HepG2 (cell line): Measurements from ENCODE around the gene SPTY2D1.

Experiments
- ADNP ChIP-seq: sonication (generic); formaldehyde crosslinking; IDR thresholded peaks from 2 replicates; pipeline ENCODE4 v1.4.0; 2020; ENCODE audit warnings: missing genetic modification reagents
- BHLHE40 ChIP-seq: IDR thresholded peaks from 2 replicates; pipeline ENCODE4 v1.6.1; 2011; ENCODE audit warnings: low read length, improper control_type of control experiment
- GABPA ChIP-seq, 2 experiments: IDR thresholded peaks; 2 replicates each; pipeline ENCODE4 v1.6.1; 2011 to 2016; ENCODE audit warnings: low read depth in 2 of 2, low read length in 1 of 2, missing biosample characterization in 1 of 2, missing genetic modification characterization in 1 of 2
- JUN ChIP-seq: sonication (generic); formaldehyde crosslinking; IDR thresholded peaks from 2 replicates; pipeline ENCODE4 v1.4.0; 2020; ENCODE audit warnings: mild to moderate bottlenecking, missing genetic modification reagents
- NPAS2 ChIP-seq: sonication (generic); formaldehyde crosslinking; IDR thresholded peaks from 2 replicates; pipeline ENCODE4 v1.8.0; 2022; ENCODE audit warnings: mild to moderate bottlenecking, missing genetic modification reagents, borderline replicate concordance
- PCBP1 ChIP-seq: fragments of 200-400 bp; formaldehyde crosslinking; IDR thresholded peaks from 2 replicates; pipeline ENCODE4 v1.6.1; 2017; ENCODE audit warnings: mild to moderate bottlenecking, low read depth, low read length, borderline replicate concordance
- POLR2A ChIP-seq, 2 experiments: IDR thresholded peaks; 2 replicates each; pipeline ENCODE4 v1.6.1; 2011; ENCODE audit warnings: low read depth in 2 of 2, low read length in 2 of 2, mild to moderate bottlenecking in 1 of 2, moderate library complexity in 1 of 2; ENCODE audit not compliant: insufficient read depth in 1 of 2
- SMAD3 ChIP-seq: sonication (generic); formaldehyde crosslinking; IDR thresholded peaks from 2 replicates; pipeline ENCODE4 v1.4.0; 2020; ENCODE audit warnings: missing genetic modification reagents
- SP140L ChIP-seq: sonication (generic); formaldehyde crosslinking; IDR thresholded peaks from 2 replicates; pipeline ENCODE4 v1.4.0; 2020; ENCODE audit warnings: missing genetic modification reagents, borderline replicate concordance
- YEATS2 ChIP-seq: sonication (generic); formaldehyde crosslinking; IDR thresholded peaks from 2 replicates; pipeline ENCODE4 v1.4.0; 2020; ENCODE audit warnings: missing genetic modification reagents, borderline replicate concordance
- ZNF256 ChIP-seq: sonication (generic); formaldehyde crosslinking; conservative IDR thresholded peaks from 2 replicates; pipeline ENCODE4 v1.4.0; 2020; ENCODE audit warnings: missing genetic modification reagents
- ZNF367 ChIP-seq: sonication (generic); formaldehyde crosslinking; IDR thresholded peaks from 2 replicates; pipeline ENCODE4 v1.4.0; 2020; ENCODE audit warnings: missing genetic modification reagents, borderline replicate concordance
- TF ChIP-seq, protein P1 (sequence below): sonication (generic); formaldehyde crosslinking; IDR thresholded peaks from 2 replicates; pipeline ENCODE4 v1.5.0; 2020; ENCODE audit warnings: mild to moderate bottlenecking, missing genetic modification reagents, moderate library complexity
- TF ChIP-seq, protein P2 (sequence below): IDR thresholded peaks from 2 replicates; pipeline ENCODE4 v1.6.1; 2012; ENCODE audit warnings: inconsistent platforms

DNA sequence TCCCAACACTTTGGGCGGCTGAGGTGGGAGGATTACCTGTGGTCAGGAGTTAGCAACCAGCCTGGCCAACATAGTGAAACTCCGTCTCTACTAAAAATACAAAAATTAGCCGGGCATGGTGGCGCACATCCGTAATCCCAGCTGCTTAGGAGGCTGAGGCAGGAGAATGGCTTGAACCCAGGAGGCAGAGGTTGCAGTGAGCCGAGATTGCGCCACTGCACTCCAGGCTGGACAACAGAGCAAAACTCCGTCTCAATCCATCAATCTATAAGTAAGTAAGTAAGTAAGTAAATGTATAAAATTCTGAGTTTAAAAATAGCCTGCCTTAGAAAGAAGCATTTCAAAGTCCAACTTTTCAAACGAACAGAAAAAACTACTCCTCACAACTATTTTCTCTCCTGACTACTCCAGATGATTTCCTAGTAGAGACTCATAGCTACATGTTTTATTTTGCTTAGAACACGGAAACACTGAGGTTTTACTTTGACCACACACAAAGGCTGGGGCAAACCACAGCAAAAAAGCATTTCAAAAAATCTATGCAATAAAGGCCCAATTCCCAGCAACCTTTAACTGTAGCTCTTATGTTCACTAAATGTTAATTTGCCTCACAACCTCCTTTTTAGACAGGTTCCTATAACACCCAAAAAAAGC lies 16.3 kb downstream of the SPTY2D1 start:
- no peak for TF ChIP-seq ADNP (CRISPR knock-in tag)
- TF ChIP-seq JUN (CRISPR knock-in tag) = no peak
- TF ChIP-seq, protein P1, sequence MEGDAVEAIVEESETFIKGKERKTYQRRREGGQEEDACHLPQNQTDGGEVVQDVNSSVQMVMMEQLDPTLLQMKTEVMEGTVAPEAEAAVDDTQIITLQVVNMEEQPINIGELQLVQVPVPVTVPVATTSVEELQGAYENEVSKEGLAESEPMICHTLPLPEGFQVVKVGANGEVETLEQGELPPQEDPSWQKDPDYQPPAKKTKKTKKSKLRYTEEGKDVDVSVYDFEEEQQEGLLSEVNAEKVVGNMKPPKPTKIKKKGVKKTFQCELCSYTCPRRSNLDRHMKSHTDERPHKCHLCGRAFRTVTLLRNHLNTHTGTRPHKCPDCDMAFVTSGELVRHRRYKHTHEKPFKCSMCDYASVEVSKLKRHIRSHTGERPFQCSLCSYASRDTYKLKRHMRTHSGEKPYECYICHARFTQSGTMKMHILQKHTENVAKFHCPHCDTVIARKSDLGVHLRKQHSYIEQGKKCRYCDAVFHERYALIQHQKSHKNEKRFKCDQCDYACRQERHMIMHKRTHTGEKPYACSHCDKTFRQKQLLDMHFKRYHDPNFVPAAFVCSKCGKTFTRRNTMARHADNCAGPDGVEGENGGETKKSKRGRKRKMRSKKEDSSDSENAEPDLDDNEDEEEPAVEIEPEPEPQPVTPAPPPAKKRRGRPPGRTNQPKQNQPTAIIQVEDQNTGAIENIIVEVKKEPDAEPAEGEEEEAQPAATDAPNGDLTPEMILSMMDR (CRISPR knock-in tag) = no peak
- TF ChIP-seq ZNF367 = no peak
- no peak for TF ChIP-seq SMAD3 (CRISPR knock-in tag)
- no peak for TF ChIP-seq NPAS2 (CRISPR knock-in tag)
- no peak for TF ChIP-seq SP140L (CRISPR knock-in tag)
- TF ChIP-seq, protein P2, sequence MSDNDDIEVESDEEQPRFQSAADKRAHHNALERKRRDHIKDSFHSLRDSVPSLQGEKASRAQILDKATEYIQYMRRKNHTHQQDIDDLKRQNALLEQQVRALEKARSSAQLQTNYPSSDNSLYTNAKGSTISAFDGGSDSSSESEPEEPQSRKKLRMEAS = no peak
- TF ChIP-seq POLR2A (IDR thresholded peaks at IDR 0.05; ENCODE audit: insufficient read depth in 1 of 2, low read depth in 2 of 2, low read length in 2 of 2) = no peak
- no peak for TF ChIP-seq PCBP1
- no peak for TF ChIP-seq GABPA (IDR thresholded peaks at IDR 0.05; ENCODE audit: low read depth, low read length)
- TF ChIP-seq GABPA (CRISPR knock-in tag; IDR thresholded peaks at IDR 0.05; ENCODE audit: low read depth) = no peak
- TF ChIP-seq ZNF256 (CRISPR knock-in tag) = no peak
- no peak for TF ChIP-seq BHLHE40
- no peak for TF ChIP-seq YEATS2
